K562 (cell line): ENCODE results near the gene RARA. TPM values are rescaled to one million over a fixed set of nuclear protein-coding genes. Genes with fewer than 3 reads are reported as not detected.

Source experiments
- DPF2 ChIP-seq: fragments of 450-650 bp; IDR thresholded peaks from 2 replicates; pipeline ENCODE4 v1.6.1; 2016
- ELF4 ChIP-seq: fragments of 450-650 bp; formaldehyde crosslinking; IDR thresholded peaks from 2 replicates; pipeline ENCODE4 v1.4.0; 2022; ENCODE audit warnings: missing genetic modification characterization
- ETV1 ChIP-seq: fragments of 450-650 bp; conservative IDR thresholded peaks from 2 replicates; pipeline ENCODE4 v1.6.1; 2016; ENCODE audit warnings: missing genetic modification characterization, control low read depth, low read depth, missing compliant biosample characterization
- FOXA1 ChIP-seq: fragments of 450-650 bp; IDR thresholded peaks from 2 replicates; pipeline ENCODE4 v1.6.1; 2016; ENCODE audit warnings: mild to moderate bottlenecking, borderline replicate concordance
- HSF4 ChIP-seq: fragments of 250-450 bp; sonication (Bioruptor Pico); IDR thresholded peaks from 2 replicates; pipeline ENCODE4 v2.1.2; 2022; ENCODE audit warnings: mild to moderate bottlenecking, moderate library complexity, borderline replicate concordance
- IRF2 ChIP-seq: sonication (generic); formaldehyde crosslinking; IDR thresholded peaks from 2 replicates; pipeline ENCODE4 v1.8.1; 2022; ENCODE audit warnings: mild to moderate bottlenecking, missing genetic modification reagents
- LARP7 ChIP-seq: fragments of 450-650 bp; IDR thresholded peaks from 2 replicates; pipeline ENCODE4 v1.6.1; 2016
- SETDB1 ChIP-seq: IDR thresholded peaks from one replicate; pipeline ENCODE4 v1.6.1; 2012; ENCODE audit warnings: low read length, control low read depth, inconsistent platforms
- TAF15 ChIP-seq: fragments of 200-400 bp; formaldehyde crosslinking; IDR thresholded peaks from 2 replicates; pipeline ENCODE4 v1.6.1; 2017; ENCODE audit warnings: mild to moderate bottlenecking, low read depth, low read length, moderate library complexity
- TCFL5 ChIP-seq: fragments of 250-450 bp; sonication (Bioruptor Pico); conservative IDR thresholded peaks from 2 replicates; pipeline ENCODE4 v1.6.1; 2021; ENCODE audit warnings: mild to moderate bottlenecking, moderate library complexity, matching md5 sums
- YBX1 ChIP-seq: fragments of 450-650 bp; IDR thresholded peaks from 2 replicates; pipeline ENCODE4 v1.7.1; 2016; ENCODE audit warnings: mild to moderate bottlenecking
- YY1 ChIP-seq, 3 experiments: IDR thresholded peaks; 2 replicates each; pipeline ENCODE4 v1.6.1; 2011; ENCODE audit warnings: low read length in 2 of 3, mild to moderate bottlenecking in 2 of 3, moderate library complexity in 2 of 3, borderline replicate concordance in 1 of 3, control low read depth in 1 of 3, low read depth in 1 of 3; ENCODE audit not compliant: insufficient read depth in 3 of 3, insufficient replicate concordance in 2 of 3, control insufficient read depth in 1 of 3, insufficient read length in 1 of 3; ENCODE audit errors: extremely low read depth in 1 of 3
- ZNF408 ChIP-seq: fragments of 250-450 bp; sonication (Bioruptor Pico); IDR thresholded peaks from 2 replicates; pipeline ENCODE4 v1.4.0; 2020; ENCODE audit warnings: low read depth, mild to moderate bottlenecking, moderate library complexity
- polyA plus RNA-seq, 8 experiments: library from polyadenylated mRNA; depleted of rRNA in 4 of 8; stranded (reverse) in 5 of 8; unstranded in 3 of 8; fragments of >200 nt; fragmentation: Nextera tagmentation in 2 of 8; fragmentation: Illumina TruSeq in 1 of 8; extraction: Ambion mirVana in 2 of 8; extraction: Trizol in 1 of 8; gene quantifications; 2 replicates each; pipeline versions ENCODE4 v1.2.1 to v1.2.3, GENCODE V29; 2011 to 2014; ENCODE audit warnings: inconsistent platforms in 1 of 8, missing spikeins in 1 of 8
- total RNA-seq, 7 experiments: library from RNA; depleted of rRNA in 6 of 7; stranded (reverse); fragments of >200 nt in 6 of 7; fragmentation: Illumina TruSeq in 2 of 7; extraction: Trizol in 2 of 7; gene quantifications; 2 replicates each; pipeline versions ENCODE4 v1.2.1 to v1.2.3, GENCODE V29; 2011 to 2021; ENCODE audit warnings: low replicate concordance in 1 of 7
- TF ChIP-seq, protein P1 (sequence below), 2 experiments: fragments of 250-450 bp in 1 of 2; fragments of 450-650 bp in 1 of 2; sonication (Bioruptor Pico) in 1 of 2; IDR thresholded peaks; 2 replicates each; pipeline versions ENCODE4 v1.6.1 to v1.8.0; 2016 to 2021; ENCODE audit warnings: mild to moderate bottlenecking in 2 of 2, moderate library complexity in 2 of 2, missing compliant biosample characterization in 1 of 2, missing genetic modification characterization in 1 of 2
- TF ChIP-seq, protein P2 (sequence below): fragments of 450-650 bp; IDR thresholded peaks from 2 replicates; pipeline ENCODE4 v1.6.1; 2016; ENCODE audit warnings: missing biosample characterization, missing genetic modification characterization
- TF ChIP-seq, protein P3 (sequence below): IDR thresholded peaks from 3 replicates; pipeline ENCODE4 v1.6.1; 2011; ENCODE audit warnings: borderline replicate concordance, mild to moderate bottlenecking, moderate library complexity; ENCODE audit not compliant: insufficient read length; ENCODE audit errors: extremely low read depth
- TF ChIP-seq, protein P4 (sequence below): fragments of 250-450 bp; sonication (Bioruptor Pico); IDR thresholded peaks from 2 replicates; pipeline ENCODE4 v1.5.0; 2020; ENCODE audit warnings: mild to moderate bottlenecking, borderline replicate concordance
- TF ChIP-seq, protein P5 (sequence below): fragments of 450-650 bp; IDR thresholded peaks from 2 replicates; pipeline ENCODE4 v1.6.1; 2017; ENCODE audit warnings: mild to moderate bottlenecking, moderate library complexity

The RARA gene
- total and polyA plus RNA-seq, 9 of the 15 experiments (the other 6 are each of a cell fraction or from before 2014, with no cell fraction given): 0.10 to 28.0 (median 7.9) TPM

DNA sequence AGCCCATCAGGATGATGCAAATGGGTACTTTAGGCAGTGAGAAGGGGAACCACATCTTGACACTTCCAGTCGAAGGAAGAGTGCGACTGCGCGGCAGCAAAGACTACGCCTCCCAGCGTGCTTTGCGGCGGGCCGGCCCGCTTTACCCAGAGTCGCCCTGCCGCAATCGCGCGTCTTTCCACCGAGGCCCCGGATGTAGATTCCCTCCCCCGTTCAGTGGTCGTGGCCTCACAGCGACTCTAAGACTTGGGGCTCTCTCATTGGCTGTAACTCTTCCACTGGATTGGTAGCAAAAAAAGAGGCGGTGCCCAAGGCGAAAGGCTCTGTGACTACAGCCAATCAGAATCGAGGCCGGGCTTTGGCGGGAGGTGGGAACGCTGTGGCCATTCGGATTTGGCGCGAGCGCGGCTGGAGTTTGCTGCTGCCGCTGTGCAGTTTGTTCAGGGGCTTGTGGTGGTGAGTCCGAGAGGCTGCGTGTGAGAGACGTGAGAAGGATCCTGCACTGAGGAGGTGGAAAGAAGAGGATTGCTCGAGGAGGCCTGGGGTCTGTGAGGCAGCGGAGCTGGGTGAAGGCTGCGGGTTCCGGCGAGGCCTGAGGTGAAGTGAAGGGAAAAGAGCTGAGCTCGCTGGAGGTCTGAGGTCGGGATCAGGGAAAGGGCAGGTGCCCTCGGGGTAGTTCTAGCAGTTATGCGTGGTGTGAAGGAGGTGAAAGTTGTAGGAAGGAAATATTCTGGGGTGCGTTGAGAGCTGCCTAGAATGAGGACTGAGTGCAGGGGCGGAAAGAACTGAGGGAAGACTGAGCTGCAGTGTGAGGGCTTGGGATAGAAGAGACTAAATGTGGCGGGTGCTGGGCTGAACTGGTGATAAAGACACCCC lies 21.2 kb upstream of the RARA start, which contains the start of gene CDC6 (continued):
- TF ChIP-seq, protein P1, sequence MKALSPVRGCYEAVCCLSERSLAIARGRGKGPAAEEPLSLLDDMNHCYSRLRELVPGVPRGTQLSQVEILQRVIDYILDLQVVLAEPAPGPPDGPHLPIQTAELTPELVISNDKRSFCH (CRISPR knock-in tag; IDR thresholded peaks at IDR 0.05): no peak
- TF ChIP-seq, protein P1 (tag; IDR thresholded peaks at IDR 0.05): 0 out of 2 replicates have a peak, but pooled peaks have one; percentile 22
- TF ChIP-seq LARP7: peak; percentile 88; the same call in 1 of the 2 replicates
- no peak for TF ChIP-seq FOXA1
- TF ChIP-seq YBX1: no peak
- no peak for TF ChIP-seq HSF4
- TF ChIP-seq, protein P2, sequence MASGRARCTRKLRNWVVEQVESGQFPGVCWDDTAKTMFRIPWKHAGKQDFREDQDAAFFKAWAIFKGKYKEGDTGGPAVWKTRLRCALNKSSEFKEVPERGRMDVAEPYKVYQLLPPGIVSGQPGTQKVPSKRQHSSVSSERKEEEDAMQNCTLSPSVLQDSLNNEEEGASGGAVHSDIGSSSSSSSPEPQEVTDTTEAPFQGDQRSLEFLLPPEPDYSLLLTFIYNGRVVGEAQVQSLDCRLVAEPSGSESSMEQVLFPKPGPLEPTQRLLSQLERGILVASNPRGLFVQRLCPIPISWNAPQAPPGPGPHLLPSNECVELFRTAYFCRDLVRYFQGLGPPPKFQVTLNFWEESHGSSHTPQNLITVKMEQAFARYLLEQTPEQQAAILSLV (tag): no peak
- TF ChIP-seq, protein P3, sequence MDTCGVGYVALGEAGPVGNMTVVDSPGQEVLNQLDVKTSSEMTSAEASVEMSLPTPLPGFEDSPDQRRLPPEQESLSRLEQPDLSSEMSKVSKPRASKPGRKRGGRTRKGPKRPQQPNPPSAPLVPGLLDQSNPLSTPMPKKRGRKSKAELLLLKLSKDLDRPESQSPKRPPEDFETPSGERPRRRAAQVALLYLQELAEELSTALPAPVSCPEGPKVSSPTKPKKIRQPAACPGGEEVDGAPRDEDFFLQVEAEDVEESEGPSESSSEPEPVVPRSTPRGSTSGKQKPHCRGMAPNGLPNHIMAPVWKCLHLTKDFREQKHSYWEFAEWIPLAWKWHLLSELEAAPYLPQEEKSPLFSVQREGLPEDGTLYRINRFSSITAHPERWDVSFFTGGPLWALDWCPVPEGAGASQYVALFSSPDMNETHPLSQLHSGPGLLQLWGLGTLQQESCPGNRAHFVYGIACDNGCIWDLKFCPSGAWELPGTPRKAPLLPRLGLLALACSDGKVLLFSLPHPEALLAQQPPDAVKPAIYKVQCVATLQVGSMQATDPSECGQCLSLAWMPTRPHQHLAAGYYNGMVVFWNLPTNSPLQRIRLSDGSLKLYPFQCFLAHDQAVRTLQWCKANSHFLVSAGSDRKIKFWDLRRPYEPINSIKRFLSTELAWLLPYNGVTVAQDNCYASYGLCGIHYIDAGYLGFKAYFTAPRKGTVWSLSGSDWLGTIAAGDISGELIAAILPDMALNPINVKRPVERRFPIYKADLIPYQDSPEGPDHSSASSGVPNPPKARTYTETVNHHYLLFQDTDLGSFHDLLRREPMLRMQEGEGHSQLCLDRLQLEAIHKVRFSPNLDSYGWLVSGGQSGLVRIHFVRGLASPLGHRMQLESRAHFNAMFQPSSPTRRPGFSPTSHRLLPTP: no peak
- TF ChIP-seq, protein P4, sequence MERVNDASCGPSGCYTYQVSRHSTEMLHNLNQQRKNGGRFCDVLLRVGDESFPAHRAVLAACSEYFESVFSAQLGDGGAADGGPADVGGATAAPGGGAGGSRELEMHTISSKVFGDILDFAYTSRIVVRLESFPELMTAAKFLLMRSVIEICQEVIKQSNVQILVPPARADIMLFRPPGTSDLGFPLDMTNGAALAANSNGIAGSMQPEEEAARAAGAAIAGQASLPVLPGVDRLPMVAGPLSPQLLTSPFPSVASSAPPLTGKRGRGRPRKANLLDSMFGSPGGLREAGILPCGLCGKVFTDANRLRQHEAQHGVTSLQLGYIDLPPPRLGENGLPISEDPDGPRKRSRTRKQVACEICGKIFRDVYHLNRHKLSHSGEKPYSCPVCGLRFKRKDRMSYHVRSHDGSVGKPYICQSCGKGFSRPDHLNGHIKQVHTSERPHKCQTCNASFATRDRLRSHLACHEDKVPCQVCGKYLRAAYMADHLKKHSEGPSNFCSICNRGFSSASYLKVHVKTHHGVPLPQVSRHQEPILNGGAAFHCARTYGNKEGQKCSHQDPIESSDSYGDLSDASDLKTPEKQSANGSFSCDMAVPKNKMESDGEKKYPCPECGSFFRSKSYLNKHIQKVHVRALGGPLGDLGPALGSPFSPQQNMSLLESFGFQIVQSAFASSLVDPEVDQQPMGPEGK (CRISPR knock-in tag): no peak
- TF ChIP-seq DPF2: no peak; the same call in 1 of the 2 replicates
- TF ChIP-seq TAF15: no peak
- no peak for TF ChIP-seq ZNF408
- TF ChIP-seq TCFL5 (CRISPR knock-in tag): no peak
- TF ChIP-seq, protein P5, sequence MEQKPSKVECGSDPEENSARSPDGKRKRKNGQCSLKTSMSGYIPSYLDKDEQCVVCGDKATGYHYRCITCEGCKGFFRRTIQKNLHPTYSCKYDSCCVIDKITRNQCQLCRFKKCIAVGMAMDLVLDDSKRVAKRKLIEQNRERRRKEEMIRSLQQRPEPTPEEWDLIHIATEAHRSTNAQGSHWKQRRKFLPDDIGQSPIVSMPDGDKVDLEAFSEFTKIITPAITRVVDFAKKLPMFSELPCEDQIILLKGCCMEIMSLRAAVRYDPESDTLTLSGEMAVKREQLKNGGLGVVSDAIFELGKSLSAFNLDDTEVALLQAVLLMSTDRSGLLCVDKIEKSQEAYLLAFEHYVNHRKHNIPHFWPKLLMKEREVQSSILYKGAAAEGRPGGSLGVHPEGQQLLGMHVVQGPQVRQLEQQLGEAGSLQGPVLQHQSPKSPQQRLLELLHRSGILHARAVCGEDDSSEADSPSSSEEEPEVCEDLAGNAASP: no peak
- no peak for TF ChIP-seq IRF2 (CRISPR knock-in tag)
- peak in 1 of 3 experiments; percentile 73 for TF ChIP-seq YY1 (IDR thresholded peaks at IDR 0.05; ENCODE audit: borderline replicate concordance in 1 of 3, control insufficient read depth in 1 of 3, extremely low read depth in 1 of 3, insufficient read depth in 3 of 3, insufficient read length in 1 of 3, insufficient replicate concordance in 2 of 3, low read depth in 1 of 3, low read length in 2 of 3)
- TF ChIP-seq ELF4: no peak
- TF ChIP-seq SETDB1: no peak
- 0 out of 2 replicates have a peak, but pooled peaks have one; percentile 49 for TF ChIP-seq ETV1 (tag)
